SH-SY5Y (cell line): ENCODE measurements around the gene RGS11.

ENCODE experiments used
- GATA2 ChIP-seq: IDR thresholded peaks from 2 replicates; pipeline ENCODE4 v1.6.1; 2011; ENCODE audit warnings: mild to moderate bottlenecking, low read depth, low read length
- GATA3 ChIP-seq: IDR thresholded peaks from 2 replicates; pipeline ENCODE4 v1.6.1; 2011; ENCODE audit warnings: low read depth, mild to moderate bottlenecking, low read length, moderate library complexity

- TF ChIP-seq GATA3 (no peak), GATA2 (no peak)
Observed at GRCh38 chr16:242281-242680, 33.5 kb downstream of the RGS11 start.
